GM12892 (cell line): ENCODE results near the gene AURKAIP1.

ENCODE experiments used
- POLR2A ChIP-seq: IDR thresholded peaks from 2 replicates; pipeline ENCODE4 v1.6.1; 2011; ENCODE audit warnings: low read depth, low read length, control low read depth
- POLR2AphosphoS5 ChIP-seq: IDR thresholded peaks from 2 replicates; pipeline ENCODE4 v1.6.1; 2011; ENCODE audit warnings: low read depth, low read length, control low read depth
- TAF1 ChIP-seq: IDR thresholded peaks from 2 replicates; pipeline ENCODE4 v1.6.1; 2011; ENCODE audit warnings: low read depth, mild to moderate bottlenecking, control low read depth, low read length, borderline replicate concordance

DNA sequence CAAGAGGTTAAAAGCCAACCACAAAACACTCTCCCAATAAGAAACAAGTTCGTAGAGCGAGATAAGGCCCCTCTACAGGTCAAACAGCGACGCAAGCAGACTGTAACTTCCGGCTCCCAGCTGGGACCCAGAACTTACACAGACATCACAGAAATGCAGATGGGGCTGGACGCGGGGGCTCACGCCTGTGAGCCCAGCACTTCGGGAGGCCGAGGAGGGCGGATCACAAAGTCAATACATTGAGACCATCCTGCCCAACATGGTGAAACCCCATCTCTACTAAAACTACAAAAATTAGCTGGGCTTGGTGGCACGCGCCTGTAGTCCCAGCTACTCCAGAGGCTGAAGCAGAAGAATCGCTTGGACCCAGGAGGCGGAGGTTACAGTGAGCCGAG, 13.1 kb upstream of the AURKAIP1 start:
- TF ChIP-seq POLR2A: no peak
- TF ChIP-seq POLR2AphosphoS5: no peak
- TF ChIP-seq TAF1: no peak
